Lower lobe of right lung (tissue), 2 donors: ENCODE results near the gene ARMC2. TPM values are rescaled to one million over a fixed set of nuclear protein-coding genes. Genes with fewer than 3 reads are reported as not detected.

Source experiments
- ATAC-seq, 2 donors: fragments of 200-7000 bp; cut with Tn5 transposase; one replicate each; pipeline ENCODE4 v1.9.1; 2020 to 2022; ENCODE audit warnings: mild to moderate bottlenecking in 2 of 2, moderate library complexity in 2 of 2
- DNase-seq: peaks from one replicate; pipeline ENCODE4 v3.0.0-alpha.2; 2020
- H3K27ac ChIP-seq: fragments of 200-600 bp; one replicate; pipeline ENCODE4 v1.8.0; 2022
- H3K27me3 ChIP-seq: fragments of 200-600 bp; one replicate; pipeline ENCODE4 v1.8.0; 2022; ENCODE audit warnings: low read depth
- H3K36me3 ChIP-seq: fragments of 200-600 bp; one replicate; pipeline ENCODE4 v1.8.0; 2022; ENCODE audit warnings: mild to moderate bottlenecking
- H3K4me1 ChIP-seq: fragments of 200-600 bp; one replicate; pipeline ENCODE4 v1.8.0; 2022
- H3K4me3 ChIP-seq: fragments of 200-600 bp; one replicate; pipeline ENCODE4 v1.8.0; 2022; ENCODE audit warnings: mild to moderate bottlenecking
- H3K9me3 ChIP-seq: fragments of 200-600 bp; one replicate; pipeline ENCODE4 v1.8.0; 2022
- CTCF ChIP-seq: fragments of 200-600 bp; IDR thresholded peaks from one replicate; pipeline ENCODE4 v1.8.0; 2022; ENCODE audit warnings: antibody characterized with exemption, mild to moderate bottlenecking
- intact Hi-C: fragments of 100-400 bp; cut with DNase I; formaldehyde crosslinking; loops from one replicate; pipeline ENCODE4 v1.11.0; 2022
- total RNA-seq: library from RNA; stranded (reverse); fragmentation: NEBNext Ultra II Directional; extraction: Animal tissue kit (Norgen Biotek cat#: 25700); gene quantifications from one replicate; pipeline ENCODE4 v1.2.1, GENCODE V29; 2021
- donor health status: DM: no; HTN: yes; CAD: no; lungs with severe emphysema.

ARMC2 gene
- total RNA-seq, 1 donor from 2014 or later, result 10.8 TPM

- H3K27me3 ChIP-seq, result no peaks in the 10 kb centered on the region
- H3K36me3 ChIP-seq, result no peaks in the 10 kb centered on the region
- no peak overlapping the region for H3K4me3 ChIP-seq
- H3K27ac ChIP-seq, result no peak overlapping the region
- H3K4me1 ChIP-seq, result no peaks in the 10 kb centered on the region
- DNase-seq (no peak), ATAC-seq (peak in 1 of 2 donors; percentile 41)
- no peaks in the 10 kb centered on the region for H3K9me3 ChIP-seq
- TF ChIP-seq CTCF, result no peak
- intact Hi-C loops, result no loop called here
Observed at GRCh38 chr6:108959972-108960582, 111.9 kb downstream of the ARMC2 start.

- ATAC-seq, result no peak
- DNase-seq, result no peak
- no peaks in the 10 kb centered on the region for H3K9me3 ChIP-seq
- no peak for TF ChIP-seq CTCF
- intact Hi-C loops, result no loop called here
- no peaks in the 10 kb centered on the region for H3K27me3 ChIP-seq
- H3K4me1 ChIP-seq, result no peaks in the 10 kb centered on the region
- no peak overlapping the region for H3K4me3 ChIP-seq
- no peaks in the 10 kb centered on the region for H3K36me3 ChIP-seq
- H3K27ac ChIP-seq, result no peak overlapping the region
Observed at GRCh38 chr6:108960601-108961000, 112.4 kb downstream of the ARMC2 start.

DNA sequence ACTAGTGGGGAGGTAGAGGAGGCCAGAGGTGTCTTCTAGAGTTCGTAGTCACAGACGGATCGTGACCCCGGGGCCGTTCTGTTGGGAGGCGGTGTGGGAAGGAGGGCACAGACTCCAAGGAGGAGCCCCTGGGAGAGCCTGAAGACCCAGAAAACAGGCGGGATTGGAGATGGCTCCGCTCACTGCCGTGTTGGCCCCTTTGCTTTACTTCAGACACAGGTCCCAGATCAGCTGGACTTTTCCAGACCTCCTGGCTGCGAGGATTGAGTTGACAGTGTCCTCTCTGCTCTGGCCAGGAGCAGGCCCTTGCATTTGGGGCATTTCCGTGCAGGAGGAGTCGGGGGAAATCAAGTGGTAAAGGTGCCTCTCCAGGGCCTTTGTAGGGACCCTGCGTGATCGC, 112.9 kb downstream of the ARMC2 start:
- Histone ChIP-seq H3K27me3 (no peaks in the 10 kb centered on the region), H3K36me3 (no peaks in the 10 kb centered on the region), H3K4me3 (no peak overlapping the region), H3K4me1 (no peaks in the 10 kb centered on the region), H3K27ac (no peak overlapping the region), H3K9me3 (no peaks in the 10 kb centered on the region)
- TF ChIP-seq CTCF, result no peak
- intact Hi-C loops, result no loop called here
- DNase-seq, result no peak
- ATAC-seq, result no peak

DNA sequence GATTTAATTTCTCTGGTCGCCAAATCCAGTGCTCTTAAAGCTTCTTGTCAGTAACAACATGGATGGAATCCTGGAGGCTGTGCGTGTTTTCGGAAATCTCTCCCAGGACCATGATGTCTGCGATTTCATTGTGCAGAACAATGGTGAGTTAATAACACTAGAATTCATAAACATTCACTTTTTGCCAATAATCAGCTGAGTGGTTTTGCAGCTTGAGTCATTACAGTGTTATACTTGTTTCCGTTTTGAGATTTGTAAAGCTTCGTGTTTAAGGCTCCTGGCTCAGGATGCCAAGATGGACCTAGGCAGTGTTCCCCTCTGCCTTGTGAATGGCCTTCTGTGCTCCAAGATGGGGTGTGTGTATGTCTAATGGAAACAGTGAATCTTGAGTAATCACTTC, 113.8 kb downstream of the ARMC2 start:
- TF ChIP-seq CTCF, result no peak
- Histone ChIP-seq H3K9me3 (no peaks in the 10 kb centered on the region), H3K36me3 (no peaks in the 10 kb centered on the region), H3K27ac (no peak overlapping the region), H3K27me3 (no peaks in the 10 kb centered on the region), H3K4me1 (peaks cover 5% of the 10 kb centered on the region), H3K4me3 (no peak overlapping the region)
- no peak for ATAC-seq
- intact Hi-C loops, result no loop called here
- no peak for DNase-seq

DNA sequence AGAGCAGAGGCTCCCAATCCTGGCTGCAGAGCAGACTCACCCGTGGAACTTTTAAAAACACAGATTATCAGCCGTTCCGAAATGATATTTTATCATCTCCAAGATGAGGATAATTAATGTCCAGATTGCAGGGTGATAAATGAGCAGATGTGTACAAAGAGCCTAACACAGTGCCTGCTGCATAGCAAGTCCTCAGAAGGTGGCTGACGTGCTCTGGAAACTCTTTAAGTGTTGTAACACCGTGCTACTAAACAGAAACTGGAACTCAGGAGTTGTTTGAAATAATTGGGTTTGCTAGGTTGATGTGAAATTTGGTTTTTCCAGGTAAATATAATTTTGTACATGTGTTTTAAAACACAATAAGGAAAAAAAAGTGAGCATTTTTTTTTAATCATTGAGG, 118.0 kb downstream of the ARMC2 start:
- no peak for TF ChIP-seq CTCF
- Histone ChIP-seq H3K4me1 (peaks cover 9% of the 10 kb centered on the region), H3K9me3 (no peaks in the 10 kb centered on the region), H3K4me3 (no peak overlapping the region), H3K27me3 (no peaks in the 10 kb centered on the region), H3K36me3 (no peaks in the 10 kb centered on the region), H3K27ac (no peak overlapping the region)
- intact Hi-C loops, result no loop called here
- DNase-seq, result no peak
- ATAC-seq, result no peak
